NCI-H82 (cell line): Measurements from ENCODE around the gene ATXN2L.
"Not testable (repeated sequence)": the region's sequence is repeated elsewhere in the genome, so short reads cannot be mapped to it uniquely, and the experiment has no call there.

Experiments
- DNase-seq: peaks from one replicate; lab custom pipeline; 2025; lab: John Stamatoyannopoulos, UW

ATXN2L gene

GRCh38 chr16:28837672-28838557, 15.1 kb downstream of the ATXN2L start:
- DNase-seq, result no peak

- no peak for DNase-seq
Measured at GRCh38 chr16:28838558-28838918, 15.7 kb downstream of the ATXN2L start.

GRCh38 chr16:28839004-28839639, 16.3 kb downstream of the ATXN2L start:
- no peak for DNase-seq

- DNase-seq, result no peak
Measured at GRCh38 chr16:28839899-28840298, 17.1 kb downstream of the ATXN2L start.

GRCh38 chr16:28842696-28843095, 19.9 kb downstream of the ATXN2L start:
- no peak for DNase-seq

- DNase-seq, result no peak
Measured at GRCh38 chr16:28843766-28844165, 21.0 kb downstream of the ATXN2L start.

- DNase-seq, result no peak
Measured at GRCh38 chr16:28844226-28844885, 21.6 kb downstream of the ATXN2L start.

GRCh38 chr16:28845293-28845692, 22.5 kb downstream of the ATXN2L start:
- peak; percentile 53 for DNase-seq

- DNase-seq, result no peak
Measured at GRCh38 chr16:28845761-28846079, 22.9 kb downstream of the ATXN2L start.

- peak; percentile 99 for DNase-seq
Measured at GRCh38 chr16:28846080-28846932, 23.5 kb downstream of the ATXN2L start, which contains the start of gene TUFM. TSS of gene TUFM (minus strand) at chr16:28846348. CDS start at chr16:28846269, 79 bp downstream.

GRCh38 chr16:28846933-28847273, 24.1 kb downstream of the ATXN2L start:
- peak; percentile 42 for DNase-seq

- DNase-seq, result no peak
Measured at GRCh38 chr16:28858421-28858820, 35.6 kb downstream of the ATXN2L start.

- DNase-seq, result no peak
Measured at GRCh38 chr16:28859326-28859725, 36.5 kb downstream of the ATXN2L start.

GRCh38 chr16:28863929-28864793, 41.4 kb downstream of the ATXN2L start:
- no peak for DNase-seq

GRCh38 chr16:28865001-28865688, 42.3 kb downstream of the ATXN2L start:
- DNase-seq, result no peak

- DNase-seq, result no peak
Measured at GRCh38 chr16:28865722-28866453, 43.1 kb downstream of the ATXN2L start.

- no peak for DNase-seq
Measured at GRCh38 chr16:28866454-28866804, 43.6 kb downstream of the ATXN2L start.

GRCh38 chr16:28867241-28867640, 44.4 kb downstream of the ATXN2L start:
- DNase-seq, result no peak

- DNase-seq, result not testable (repeated sequence)
Measured at GRCh38 chr16:28867646-28868045, 44.8 kb downstream of the ATXN2L start.

GRCh38 chr16:28869201-28869600, 46.4 kb downstream of the ATXN2L start:
- DNase-seq, result no peak
